Panc1 (cell line): ENCODE data around the gene SKP1.
"Not testable (repeated sequence)": the region's sequence is repeated elsewhere in the genome, so short reads cannot be mapped to it uniquely, and the experiment has no call there.

Experiments
- CTCF ChIP-seq: fragments of 450-650 bp; IDR thresholded peaks from 2 replicates; pipeline ENCODE4 v1.5.1; 2017; ENCODE audit warnings: mild to moderate bottlenecking
- POLR2AphosphoS5 ChIP-seq: IDR thresholded peaks from 2 replicates; pipeline ENCODE4 v1.6.1; 2012; ENCODE audit warnings: mild to moderate bottlenecking, low read depth, low read length, moderate library complexity
- REST ChIP-seq, 2 experiments: IDR thresholded peaks; 2 replicates each; pipeline ENCODE4 v1.6.1; 2011 to 2012; ENCODE audit warnings: low read depth in 2 of 2, control low read depth in 1 of 2, low read length in 1 of 2, mild to moderate bottlenecking in 1 of 2, moderate library complexity in 1 of 2; ENCODE audit not compliant: insufficient read depth in 1 of 2
- SIN3A ChIP-seq: IDR thresholded peaks from 2 replicates; pipeline ENCODE4 v1.6.1; 2012; ENCODE audit warnings: low read depth, mild to moderate bottlenecking, low read length, moderate library complexity, borderline replicate concordance; ENCODE audit not compliant: insufficient read depth
- TCF7L2 ChIP-seq: IDR thresholded peaks from 2 replicates; pipeline ENCODE4 v1.6.1; 2011; ENCODE audit warnings: mild to moderate bottlenecking, low read depth, low read length, inconsistent platforms

- not testable (repeated sequence) for TF ChIP-seq CTCF; TCF7L2; REST (IDR thresholded peaks at IDR 0.05; ENCODE audit: insufficient read depth in 1 of 2, low read depth in 2 of 2, low read length in 1 of 2); POLR2AphosphoS5; SIN3A
Measured at GRCh38 chr5:134152173-134152832, 24.4 kb downstream of the SKP1 start.
